ENCODE measurements around the gene ORMDL3. TPM values are rescaled to one million over a fixed set of nuclear protein-coding genes. Genes with fewer than 3 reads are reported as not detected.

The ORMDL3 gene
- polyA plus RNA-seq, 1 donor = 38.4 TPM

Other genes with a start within 250 kb of the ORMDL3 start
- 23.3 TPM for gene PGAP3, start 239.5 kb downstream of the ORMDL3 start, polyA plus RNA-seq (ENCODE audit: insufficient read length)
- 178 TPM for gene ERBB2, start 227.5 kb downstream of the ORMDL3 start, polyA plus RNA-seq (ENCODE audit: insufficient read length)
- 19.7 TPM for gene MIEN1, start 197.1 kb downstream of the ORMDL3 start, polyA plus RNA-seq (ENCODE audit: insufficient read length)
- gene GRB7, start 189.7 kb downstream of the ORMDL3 start, polyA plus RNA-seq (ENCODE audit: insufficient read length) = 0.72 TPM
- gene IKZF3, start 63.3 kb downstream of the ORMDL3 start, polyA plus RNA-seq (ENCODE audit: insufficient read length) = 0.17 TPM
- gene ZPBP2, start 59.4 kb downstream of the ORMDL3 start, polyA plus RNA-seq (ENCODE audit: insufficient read length) = not detected
- gene GSDMB, start 9.0 kb downstream of the ORMDL3 start, polyA plus RNA-seq (ENCODE audit: insufficient read length) = 10.4 TPM
- not detected for gene LRRC3C, start 131 bp upstream of the ORMDL3 start, polyA plus RNA-seq (ENCODE audit: insufficient read length)
- gene GSDMA, start 35.4 kb upstream of the ORMDL3 start, polyA plus RNA-seq (ENCODE audit: insufficient read length) = 0.13 TPM
- 99.1 TPM for gene PSMD3, start 53.2 kb upstream of the ORMDL3 start, polyA plus RNA-seq (ENCODE audit: insufficient read length)
- not detected for gene CSF3, start 87.8 kb upstream of the ORMDL3 start, polyA plus RNA-seq (ENCODE audit: insufficient read length)
- 74.0 TPM for gene MED24, start 126.8 kb upstream of the ORMDL3 start, polyA plus RNA-seq (ENCODE audit: insufficient read length)
- gene THRA, start 135.4 kb upstream of the ORMDL3 start, polyA plus RNA-seq (ENCODE audit: insufficient read length) = 85.6 TPM
- 5.5 TPM for gene NR1D1, start 173.0 kb upstream of the ORMDL3 start, polyA plus RNA-seq (ENCODE audit: insufficient read length)
- gene MSL1, start 194.4 kb upstream of the ORMDL3 start, polyA plus RNA-seq (ENCODE audit: insufficient read length) = 95.5 TPM
- 60.5 TPM for gene CASC3, start 212.9 kb upstream of the ORMDL3 start, polyA plus RNA-seq (ENCODE audit: insufficient read length)
- 7.7 TPM for gene RAPGEFL1, start 249.9 kb upstream of the ORMDL3 start, polyA plus RNA-seq (ENCODE audit: insufficient read length)

All from hindlimb muscle (tissue), 1 donor.